H9 (cell line): Measurements from ENCODE around the gene OVOL1. TPM values are rescaled to one million over a fixed set of nuclear protein-coding genes. Genes with fewer than 3 reads are reported as not detected.

Experiments used
- DNase-seq: peaks from one replicate; pipeline ENCODE4 v3.0.0-alpha.2; 2017
- H2AFZ ChIP-seq: one replicate; pipeline ENCODE4 v1.6.1; 2013; ENCODE audit warnings: mild to moderate bottlenecking, low read length, control low read depth, moderate library complexity
- H2AK5ac ChIP-seq: 2 replicates; pipeline ENCODE4 v1.6.1; 2013; ENCODE audit warnings: low read length, control low read depth, mixed read lengths; ENCODE audit not compliant: insufficient read length
- H2BK120ac ChIP-seq: one replicate; pipeline ENCODE4 v1.6.1; 2013; ENCODE audit warnings: low read depth, mild to moderate bottlenecking, low read length, control low read depth, inconsistent platforms; ENCODE audit not compliant: poor library complexity, severe bottlenecking
- H2BK12ac ChIP-seq: 2 replicates; pipeline ENCODE4 v1.6.1; 2013; ENCODE audit warnings: low read length, control low read depth, mixed read lengths, low read depth; ENCODE audit not compliant: insufficient read length
- H2BK15ac ChIP-seq: 2 replicates; pipeline ENCODE4 v1.6.1; 2013; ENCODE audit warnings: low read depth, low read length, control low read depth
- H2BK20ac ChIP-seq: one replicate; pipeline ENCODE4 v1.6.1; 2013; ENCODE audit warnings: low read depth, mild to moderate bottlenecking, low read length, control low read depth, inconsistent platforms; ENCODE audit not compliant: poor library complexity, severe bottlenecking
- H2BK5ac ChIP-seq: 2 replicates; pipeline ENCODE4 v1.6.1; 2013; ENCODE audit warnings: low read length, control low read depth, mixed read lengths; ENCODE audit not compliant: insufficient read length
- H3K14ac ChIP-seq: 2 replicates; pipeline ENCODE4 v1.6.1; 2013; ENCODE audit warnings: low read length, control low read depth; ENCODE audit not compliant: insufficient read depth
- H3K18ac ChIP-seq: 2 replicates; pipeline ENCODE4 v1.6.1; 2013; ENCODE audit warnings: low read depth, mild to moderate bottlenecking, mixed read lengths, low read length, control low read depth; ENCODE audit not compliant: insufficient read length
- H3K23ac ChIP-seq: 2 replicates; pipeline ENCODE4 v1.6.1; 2013; ENCODE audit warnings: low read length, control low read depth, mixed read lengths, low read depth; ENCODE audit not compliant: insufficient read length
- H3K23me2 ChIP-seq: 2 replicates; pipeline ENCODE4 v1.6.1; 2013; ENCODE audit warnings: low read depth, mild to moderate bottlenecking, mixed read lengths, low read length, control low read depth; ENCODE audit not compliant: insufficient read length, poor library complexity, severe bottlenecking
- H3K27ac ChIP-seq: 2 replicates; pipeline ENCODE4 v1.5.1; 2013; ENCODE audit warnings: low read length, control low read depth, mixed read lengths, low read depth; ENCODE audit not compliant: insufficient read length
- H3K27me3 ChIP-seq: 2 replicates; pipeline ENCODE4 v1.6.1; 2013; ENCODE audit warnings: low read length, control low read depth, inconsistent platforms; ENCODE audit not compliant: insufficient read depth
- H3K4ac ChIP-seq: 2 replicates; pipeline ENCODE4 v1.6.1; 2013; ENCODE audit warnings: low read depth, mild to moderate bottlenecking, control low read depth, inconsistent platforms, low read length, moderate library complexity
- H3K4me1 ChIP-seq: 2 replicates; pipeline ENCODE4 v1.6.1; 2013; ENCODE audit warnings: low read length, control low read depth, inconsistent platforms; ENCODE audit not compliant: insufficient read depth
- H3K4me2 ChIP-seq: 2 replicates; pipeline ENCODE4 v1.6.1; 2013; ENCODE audit warnings: low read length, control low read depth, mixed read lengths; ENCODE audit not compliant: insufficient read length, insufficient read depth
- H3K56ac ChIP-seq: 2 replicates; pipeline ENCODE4 v1.6.1; 2013; ENCODE audit warnings: low read depth, mild to moderate bottlenecking, mixed read lengths, low read length, control low read depth; ENCODE audit not compliant: insufficient read length
- H3K79me1 ChIP-seq: 2 replicates; pipeline ENCODE4 v1.6.1; 2013; ENCODE audit warnings: low read depth, mild to moderate bottlenecking, moderate library complexity, low read length, control low read depth, inconsistent platforms; ENCODE audit not compliant: insufficient read depth, poor library complexity, severe bottlenecking
- H3K79me2 ChIP-seq: 2 replicates; pipeline ENCODE4 v1.6.1; 2013; ENCODE audit warnings: low read length, control low read depth, inconsistent platforms; ENCODE audit not compliant: insufficient read depth
- H3K9ac ChIP-seq: 2 replicates; pipeline ENCODE4 v1.6.1; 2013; ENCODE audit warnings: low read length, control low read depth, mixed read lengths; ENCODE audit not compliant: insufficient read length; ENCODE audit errors: extremely low read depth
- H3K9me3 ChIP-seq: one replicate; pipeline ENCODE4 v1.6.1; 2013; ENCODE audit warnings: low read depth, low read length, inconsistent platforms; ENCODE audit not compliant: control insufficient read depth
- H3T11ph ChIP-seq: one replicate; pipeline ENCODE4 v1.6.1; 2013; ENCODE audit warnings: mild to moderate bottlenecking, low read length, control low read depth, inconsistent platforms
- H4K20me1 ChIP-seq: one replicate; pipeline ENCODE4 v1.6.1; 2013; ENCODE audit not compliant: control insufficient read depth, insufficient read length, insufficient read depth
- H4K5ac ChIP-seq: 2 replicates; pipeline ENCODE4 v1.6.1; 2013; ENCODE audit warnings: low read depth, mild to moderate bottlenecking, mixed read lengths, low read length, control low read depth; ENCODE audit not compliant: insufficient read length
- H4K8ac ChIP-seq: replicated peaks from 2 replicates; pipeline ENCODE4 v1.6.1; 2013; ENCODE audit warnings: low read length, control low read depth, mixed read lengths, low read depth; ENCODE audit not compliant: insufficient read length
- H4K91ac ChIP-seq: 2 replicates; pipeline ENCODE4 v1.6.1; 2013; ENCODE audit warnings: low read depth, mild to moderate bottlenecking, moderate library complexity, mixed read lengths, low read length, control low read depth; ENCODE audit not compliant: insufficient read length
- H3K27ac Mint-ChIP-seq, 3 experiments: 2 replicates in 2 of 3; 3 replicates in 1 of 3; pipeline ENCODE4 v1.8.0; 2020 to 2021; ENCODE audit warnings: mixed read lengths in 3 of 3, mild to moderate bottlenecking in 1 of 3, moderate library complexity in 1 of 3
- H3K27me3 Mint-ChIP-seq: 2 replicates; pipeline ENCODE4 v1.8.0; 2021; ENCODE audit warnings: low read depth, mild to moderate bottlenecking, moderate library complexity, mixed read lengths
- H3K36me3 Mint-ChIP-seq, 3 experiments: 2 replicates in 2 of 3; 3 replicates in 1 of 3; pipeline ENCODE4 v1.8.0; 2020 to 2021; ENCODE audit warnings: low read depth in 3 of 3, mixed read lengths in 3 of 3; ENCODE audit not compliant: insufficient read depth in 1 of 3
- H3K4me1 Mint-ChIP-seq, 2 experiments: 2 replicates each; pipeline ENCODE4 v1.8.0; 2020; ENCODE audit warnings: mixed read lengths in 2 of 2
- H3K4me3 Mint-ChIP-seq, 2 experiments: 2 replicates in 1 of 2; 3 replicates in 1 of 2; pipeline ENCODE4 v1.8.0; 2020 to 2021; ENCODE audit warnings: mild to moderate bottlenecking in 2 of 2, mixed read lengths in 2 of 2, moderate library complexity in 1 of 2
- H3K9me3 Mint-ChIP-seq, 2 experiments: 2 replicates in 1 of 2; 3 replicates in 1 of 2; pipeline ENCODE4 v1.8.0; 2020; ENCODE audit warnings: mild to moderate bottlenecking in 2 of 2, mixed read lengths in 2 of 2, moderate library complexity in 1 of 2
- WGBS: extraction: QIAGEN DNeasy Blood & Tissue Kit; methylation state at CpG from one replicate; pipeline ENCODE4 v1.1.7; 2013; ENCODE audit warnings: missing lambda C conversion rate, low lambda C conversion rate, mixed read lengths; ENCODE audit not compliant: insufficient read length; ENCODE audit errors: extremely low coverage; 5-methylcytosine and 5-hydroxymethylcytosine counted together
- total RNA-seq: library from RNA; stranded (reverse); gene quantifications from 2 replicates; pipeline ENCODE4 v1.2.1, GENCODE V29; 2021
- TF ChIP-seq, protein P1 (sequence below): fragments of 200-600 bp; sonication (generic); conservative IDR thresholded peaks from 3 replicates; pipeline ENCODE4 v1.8.0; 2021; ENCODE audit warnings: antibody characterized with exemption, mild to moderate bottlenecking

OVOL1 gene
- total RNA-seq, 1 experiment from 2014 or later = 5.1 TPM

DNA sequence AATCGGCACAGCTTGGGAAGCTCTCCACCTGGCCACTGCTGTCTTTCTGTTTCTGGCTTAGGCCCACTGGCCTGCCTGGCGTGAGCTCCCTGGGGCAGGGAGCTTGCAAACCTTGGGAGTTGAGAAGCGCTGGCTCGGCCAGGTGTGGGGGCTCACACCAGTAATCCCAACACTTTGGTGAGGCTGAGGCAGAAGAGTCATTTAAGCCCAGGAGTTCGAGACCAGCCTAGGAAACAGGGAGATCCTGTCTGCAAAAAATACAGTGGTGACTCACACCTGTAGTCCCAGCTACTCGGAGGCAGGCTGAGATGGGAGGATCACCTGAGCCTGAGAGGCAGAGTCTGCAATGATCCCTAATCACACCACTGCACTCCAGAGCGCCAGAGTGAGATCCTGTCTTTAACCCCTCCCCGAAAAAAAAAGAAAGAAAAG lies 10.1 kb upstream of the OVOL1 start:
- H3K4me1 Mint-ChIP-seq = no peaks in the 10 kb centered on the region; a peak in 1 of 4 replicates

More for the DNA sequence above, 10.1 kb upstream of the OVOL1 start:
- no peak overlapping the region for H3K27ac ChIP-seq
- Mint-ChIP-seq H3K9me3 (peaks cover 0 to 2% of the 10 kb centered on the region in 2 experiments; a peak in 1 of 5 replicates), H3K27ac (peak overlapping the region in 1 of 3 experiments; percentile 85; a peak in 2 of 7 replicates), H3K4me3 (no peak overlapping the region), H3K27me3 (peaks cover 2% of the 10 kb centered on the region), H3K36me3 (peaks cover 0 to 18% (median 8%) of the 10 kb centered on the region in 3 experiments; a peak in 4 of 7 replicates)
- no peak overlapping the region for H4K8ac ChIP-seq
- H3T11ph ChIP-seq = no peak overlapping the region
- H2AK5ac ChIP-seq = no peak overlapping the region
- H2BK120ac ChIP-seq = no peak overlapping the region
- TF ChIP-seq, protein P1, sequence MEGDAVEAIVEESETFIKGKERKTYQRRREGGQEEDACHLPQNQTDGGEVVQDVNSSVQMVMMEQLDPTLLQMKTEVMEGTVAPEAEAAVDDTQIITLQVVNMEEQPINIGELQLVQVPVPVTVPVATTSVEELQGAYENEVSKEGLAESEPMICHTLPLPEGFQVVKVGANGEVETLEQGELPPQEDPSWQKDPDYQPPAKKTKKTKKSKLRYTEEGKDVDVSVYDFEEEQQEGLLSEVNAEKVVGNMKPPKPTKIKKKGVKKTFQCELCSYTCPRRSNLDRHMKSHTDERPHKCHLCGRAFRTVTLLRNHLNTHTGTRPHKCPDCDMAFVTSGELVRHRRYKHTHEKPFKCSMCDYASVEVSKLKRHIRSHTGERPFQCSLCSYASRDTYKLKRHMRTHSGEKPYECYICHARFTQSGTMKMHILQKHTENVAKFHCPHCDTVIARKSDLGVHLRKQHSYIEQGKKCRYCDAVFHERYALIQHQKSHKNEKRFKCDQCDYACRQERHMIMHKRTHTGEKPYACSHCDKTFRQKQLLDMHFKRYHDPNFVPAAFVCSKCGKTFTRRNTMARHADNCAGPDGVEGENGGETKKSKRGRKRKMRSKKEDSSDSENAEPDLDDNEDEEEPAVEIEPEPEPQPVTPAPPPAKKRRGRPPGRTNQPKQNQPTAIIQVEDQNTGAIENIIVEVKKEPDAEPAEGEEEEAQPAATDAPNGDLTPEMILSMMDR = no peak
- no peaks in the 10 kb centered on the region for H3K9me3 ChIP-seq
- no CpG with 5 or more reads among the region's 8 CpGs for WGBS
- no peak overlapping the region for H4K5ac ChIP-seq
- no peak overlapping the region for H2BK12ac ChIP-seq
- H2BK15ac ChIP-seq = no peak overlapping the region
- no peak overlapping the region for H4K91ac ChIP-seq
- no peak overlapping the region for H3K14ac ChIP-seq
- H3K9ac ChIP-seq = no peak overlapping the region
- no peak overlapping the region for H2BK5ac ChIP-seq
- no peaks in the 10 kb centered on the region for H3K79me2 ChIP-seq
- DNase-seq = no peak
- H3K23me2 ChIP-seq = peaks cover 8% of the 10 kb centered on the region
- H3K27me3 ChIP-seq = no peaks in the 10 kb centered on the region
- no peak overlapping the region for H3K56ac ChIP-seq
- no peak overlapping the region for H2AFZ ChIP-seq
- H4K20me1 ChIP-seq = no peaks in the 10 kb centered on the region
- no peaks in the 10 kb centered on the region for H3K4me1 ChIP-seq
- no peak overlapping the region for H2BK20ac ChIP-seq
- H3K4ac ChIP-seq = no peak overlapping the region
- H3K79me1 ChIP-seq = no peaks in the 10 kb centered on the region
- no peak overlapping the region for H3K18ac ChIP-seq
- no peak overlapping the region for H3K23ac ChIP-seq
- H3K4me2 ChIP-seq = no peak overlapping the region
